GM12878 (cell line): Measurements from ENCODE around the gene ITGA6. TPM values are rescaled to one million over a fixed set of nuclear protein-coding genes. Genes with fewer than 3 reads are reported as not detected.

Source experiments
- ATAC-seq: fragments of 200-7000 bp; cut with Tn5 transposase; 3 replicates; pipeline ENCODE4 v1.9.1; 2020; ENCODE audit warnings: mild to moderate bottlenecking, moderate library complexity
- BruUV-seq: library from RNA; stranded (reverse); fragments of 400-500 nt; replicated peaks from 2 replicates; lab custom pipeline; 2021; lab: Mats Ljungman, UMichigan
- CTCF ChIA-PET: fragments of 300-600 bp; sonication (Branson Sonifier 250); formaldehyde crosslinking; extraction: SDS; loops from one replicate; lab custom pipeline; 2021; ENCODE audit warnings: inconsistent platforms; lab: Yijun Ruan, JAX
- POLR2A ChIA-PET: fragments of 350-600 bp; formaldehyde crosslinking; extraction: SDS; loops from one replicate; lab custom pipeline; 2021; ENCODE audit warnings: inconsistent platforms; lab: Charles Lee
- RAD21 ChIA-PET: fragments of 300-600 bp; sonication (Branson Sonifier 250); formaldehyde crosslinking; loops from one replicate; lab custom pipeline; 2023; ENCODE audit warnings: antibody characterized with exemption; ENCODE audit not compliant: unreplicated experiment; lab: Charles Lee
- SMC1A ChIA-PET: fragments of 300-600 bp; sonication (Branson Sonifier 250); formaldehyde crosslinking; loops from one replicate; lab custom pipeline; 2023; ENCODE audit not compliant: unreplicated experiment, uncharacterized antibody; lab: Charles Lee
- DNase-seq: peaks from one replicate; pipeline ENCODE4 v3.0.0-alpha.2; 2011; ENCODE audit warnings: low read depth, low spot score
- FAIRE-seq: peaks from 3 replicates; lab custom pipeline; 2011; peaks lifted over from hg19 to GRCh38; lab: Jason Lieb, UNC
- H2AFZ ChIP-seq: 2 replicates; pipeline ENCODE4 v1.6.0; 2011; ENCODE audit warnings: low read depth, low read length, control low read depth; ENCODE audit not compliant: control insufficient read depth
- H3K27ac ChIP-seq: 2 replicates; pipeline ENCODE4 v1.5.1; 2011; ENCODE audit warnings: control low read depth; ENCODE audit not compliant: control insufficient read depth, insufficient read depth
- H3K27me3 ChIP-seq, 2 experiments: replicated peaks in 1 of 2; 2 replicates each; pipeline versions ENCODE4 v1.6.0 to v1.6.1; 2011; ENCODE audit warnings: low read length in 1 of 2; ENCODE audit not compliant: control insufficient read depth in 2 of 2, insufficient read depth in 2 of 2
- H3K36me3 ChIP-seq, 2 experiments: 2 replicates each; pipeline ENCODE4 v1.5.1; 2011; ENCODE audit warnings: low read length in 1 of 2; ENCODE audit not compliant: control insufficient read depth in 2 of 2, insufficient read depth in 2 of 2
- H3K4me1 ChIP-seq: 2 replicates; pipeline ENCODE4 v1.6.1; 2011; ENCODE audit warnings: mild to moderate bottlenecking, low read length, moderate library complexity, mixed read lengths; ENCODE audit not compliant: control insufficient read depth, insufficient read depth
- H3K4me2 ChIP-seq: 2 replicates; pipeline ENCODE4 v1.6.0; 2011; ENCODE audit warnings: control low read depth; ENCODE audit not compliant: control insufficient read depth, insufficient read depth
- H3K4me3 ChIP-seq: fragments of 200-600 bp; sonication (generic); 2 replicates; pipeline ENCODE4 v1.5.1; 2016
- H3K79me2 ChIP-seq: 2 replicates; pipeline ENCODE4 v1.6.0; 2011; ENCODE audit warnings: low read length; ENCODE audit not compliant: control insufficient read depth, insufficient read depth
- H3K9ac ChIP-seq: 2 replicates; pipeline ENCODE4 v1.8.0; 2011; ENCODE audit warnings: low read length, control low read depth, mixed read lengths; ENCODE audit not compliant: control insufficient read depth, insufficient read depth
- H3K9me3 ChIP-seq: replicated peaks from 3 replicates; pipeline ENCODE4 v1.5.1; 2011; ENCODE audit warnings: mild to moderate bottlenecking, low read length; ENCODE audit not compliant: control insufficient read depth, insufficient read depth
- H4K20me1 ChIP-seq: 2 replicates; pipeline ENCODE4 v1.6.0; 2011; ENCODE audit not compliant: control insufficient read depth, insufficient read depth
- CBX5 ChIP-seq: sonication (generic); IDR thresholded peaks from 2 replicates; pipeline ENCODE4 v1.6.1; 2016; ENCODE audit warnings: low read depth, moderate library complexity, mild to moderate bottlenecking, inconsistent platforms
- CEBPZ ChIP-seq: fragments of 150-350 bp; IDR thresholded peaks from 2 replicates; pipeline ENCODE4 v1.6.1; 2016; ENCODE audit warnings: low read depth, low read length
- CHD4 ChIP-seq: fragments of 200-600 bp; sonication (generic); IDR thresholded peaks from 2 replicates; pipeline ENCODE4 v1.6.1; 2016; ENCODE audit warnings: mild to moderate bottlenecking
- CTCF ChIP-seq, 3 experiments: IDR thresholded peaks in 2 of 3; conservative IDR thresholded peaks in 1 of 3; 2 replicates each; pipeline ENCODE4 v1.5.1; 2011; ENCODE audit warnings: low read depth in 3 of 3, low read length in 3 of 3, mild to moderate bottlenecking in 3 of 3, control low read depth in 2 of 3, moderate library complexity in 2 of 3, inconsistent platforms in 1 of 3, mixed read lengths in 1 of 3; ENCODE audit not compliant: control insufficient read depth in 2 of 3, insufficient read depth in 1 of 3; ENCODE audit errors: extremely low read depth in 1 of 3
- EZH2 ChIP-seq: IDR thresholded peaks from 2 replicates; pipeline ENCODE4 v1.6.1; 2012; ENCODE audit warnings: low read depth, mild to moderate bottlenecking, control low read depth, inconsistent platforms, low read length, borderline replicate concordance; ENCODE audit not compliant: control insufficient read depth
- FOXK2 ChIP-seq: fragments of 450-650 bp; IDR thresholded peaks from 2 replicates; pipeline ENCODE4 v1.6.1; 2017; ENCODE audit warnings: mild to moderate bottlenecking, moderate library complexity
- GATAD2B ChIP-seq: fragments of 450-650 bp; conservative IDR thresholded peaks from 2 replicates; pipeline ENCODE4 v1.6.1; 2017; ENCODE audit warnings: low read depth, mild to moderate bottlenecking, moderate library complexity
- KAT2A ChIP-seq: conservative IDR thresholded peaks from 2 replicates; pipeline ENCODE4 v1.6.1; 2011; ENCODE audit warnings: low read depth, low read length; ENCODE audit not compliant: control insufficient read depth
- KLF5 ChIP-seq: fragments of 450-650 bp; IDR thresholded peaks from 2 replicates; pipeline ENCODE4 v1.6.1; 2014; ENCODE audit warnings: mild to moderate bottlenecking; ENCODE audit not compliant: partially characterized antibody
- MAX ChIP-seq: IDR thresholded peaks from 2 replicates; pipeline ENCODE4 v1.6.1; 2012; ENCODE audit warnings: low read depth, low read length, improper control_type of control experiment
- MEF2A ChIP-seq: IDR thresholded peaks from 2 replicates; pipeline ENCODE4 v1.6.1; 2011; ENCODE audit warnings: low read depth, mild to moderate bottlenecking, low read length, moderate library complexity; ENCODE audit not compliant: insufficient read depth
- NRF1 ChIP-seq: conservative IDR thresholded peaks from 2 replicates; pipeline ENCODE4 v1.6.1; 2011; ENCODE audit warnings: mild to moderate bottlenecking, low read depth, low read length, improper control_type of control experiment
- PAX5 ChIP-seq: IDR thresholded peaks from 2 replicates; pipeline ENCODE4 v1.6.1; 2011; ENCODE audit warnings: low read depth, low read length, borderline replicate concordance
- POU2F2 ChIP-seq: IDR thresholded peaks from 3 replicates; pipeline ENCODE4 v1.6.1; 2011; ENCODE audit warnings: low read depth, mild to moderate bottlenecking, low read length, borderline replicate concordance
- RELB ChIP-seq: fragments of 450-650 bp; IDR thresholded peaks from 2 replicates; pipeline ENCODE4 v1.6.1; 2017; ENCODE audit warnings: low read depth, mild to moderate bottlenecking, moderate library complexity
- WRNIP1 ChIP-seq: IDR thresholded peaks from 2 replicates; pipeline ENCODE4 v1.6.1; 2011; ENCODE audit warnings: low read depth, low read length, improper control_type of control experiment, borderline replicate concordance
- WGBS: methylation state at CpG from one replicate; pipeline ENCODE4 v1.1.6; 2016; ENCODE audit warnings: low lambda C conversion rate; ENCODE audit not compliant: insufficient replicate concordance, insufficient coverage; ENCODE audit errors: missing lambda C conversion rate; 5-methylcytosine and 5-hydroxymethylcytosine counted together
- in situ Hi-C: fragments of 300-500 bp; cut with MboI; formaldehyde crosslinking; loops from 9 replicates; pipeline ENCODE4 v1.14.3; 2018; ENCODE audit warnings: mixed read lengths
- intact Hi-C: fragments of 100-400 bp; cut with micrococcal nuclease; formaldehyde crosslinking; loops from one replicate; pipeline ENCODE4 v1.14.2; 2022; ENCODE audit not compliant: unreplicated experiment
- polyA plus RNA-seq, 11 experiments: library from polyadenylated mRNA; depleted of rRNA in 4 of 11; unstranded in 6 of 11; stranded (reverse) in 5 of 11; fragments of >200 nt; fragmentation: Nextera tagmentation in 4 of 11; fragmentation: Illumina TruSeq in 1 of 11; extraction: Ambion mirVana in 4 of 11; extraction: Trizol in 1 of 11; gene quantifications; 1 replicate in 1 of 11; 2 replicates in 10 of 11; pipeline versions ENCODE4 v1.2.1 to v1.2.3, GENCODE V29; 2011 to 2016; ENCODE audit warnings: inconsistent platforms in 2 of 11, missing spikeins in 2 of 11, low read depth in 1 of 11
- total RNA-seq, 4 experiments: library from RNA; depleted of rRNA in 3 of 4; stranded (reverse); fragments of >200 nt in 3 of 4; fragmentation: Illumina TruSeq in 1 of 4; extraction: Trizol in 1 of 4; gene quantifications; 2 replicates each; pipeline versions ENCODE4 v1.2.1 to v1.2.3, GENCODE V29; 2013 to 2021

Gene ITGA6
- total and polyA plus RNA-seq, 10 of the 15 experiments (the other 5 are each of a cell fraction or from before 2014, with no cell fraction given) = 0.01 to 0.36 (median 0.14) TPM; not detected in 2

- CTCF ChIA-PET = interaction anchor here (1.0 to 1.4 kb wide), 2 partner anchors 15 to 16 kb away, joined by 3 to 6 read pairs; no protein-coding TSS in a partner anchor
- no peaks in the 10 kb centered on the region for H4K20me1 ChIP-seq
- no peak overlapping the region for H3K4me2 ChIP-seq
- H3K4me1 ChIP-seq = no peaks in the 10 kb centered on the region
- SMC1A ChIA-PET = interaction anchor here (1.2 kb wide), 1 partner anchor 17 kb away, joined by 3 read pairs; no protein-coding TSS in a partner anchor
- WGBS = 22% methylated on average over 4 of the region's 4 CpGs
- no peak overlapping the region for H3K4me3 ChIP-seq
- H3K79me2 ChIP-seq = no peaks in the 10 kb centered on the region
- no peaks in the 10 kb centered on the region for H3K9me3 ChIP-seq
- POLR2A ChIA-PET = no interaction called here
- RAD21 ChIA-PET = no interaction called here
- ATAC-seq (no peak), FAIRE-seq (no peak), DNase-seq (no peak)
- no peak overlapping the region for H3K9ac ChIP-seq
- no TSS peak for BruUV-seq
- intact Hi-C loops = no loop called here
- in situ Hi-C loops = no loop called here
- no peak overlapping the region for H3K27ac ChIP-seq
- peaks cover 0 to 4% of the 10 kb centered on the region in 2 experiments; a peak in 2 of 4 replicates for H3K27me3 ChIP-seq
- H3K36me3 ChIP-seq = no peaks in the 10 kb centered on the region
- no peak overlapping the region for H2AFZ ChIP-seq
- no peak for TF ChIP-seq MAX
- no peak for TF ChIP-seq MEF2A
- TF ChIP-seq KAT2A = no peak
- TF ChIP-seq POU2F2 = no peak
- TF ChIP-seq CHD4 = no peak
- no peak for TF ChIP-seq KLF5
- TF ChIP-seq WRNIP1 = no peak
- TF ChIP-seq PAX5 = no peak
- TF ChIP-seq GATAD2B = no peak
- TF ChIP-seq EZH2 = no peak
- no peak for TF ChIP-seq CTCF (IDR thresholded peaks at IDR 0.05 in 2 of 3, conservative IDR thresholded peaks at IDR 0.05 in 1 of 3; ENCODE audit: control insufficient read depth in 2 of 3, extremely low read depth in 1 of 3, insufficient read depth in 1 of 3, low read depth in 3 of 3, low read length in 3 of 3)
- no peak for TF ChIP-seq RELB
- no peak for TF ChIP-seq CEBPZ
- TF ChIP-seq NRF1 = no peak
- no peak for TF ChIP-seq FOXK2
- no peak for TF ChIP-seq CBX5
Measured at GRCh38 chr2:172455121-172455515, 27.7 kb downstream of the ITGA6 start.
